T47D (cell line): ENCODE data around the gene ZNF337.
"Not testable (repeated sequence)": the region's sequence is repeated elsewhere in the genome, so short reads cannot be mapped to it uniquely, and the experiment has no call there.

Source experiments
- DNase-seq, 2 experiments: peaks; one replicate each; pipeline versions ENCODE4 v3.0.0 to v3.0.0-alpha.2; 2011 to 2012; ENCODE audit warnings: low read depth in 1 of 2, low spot score in 1 of 2
- JUND ChIP-seq: IDR thresholded peaks from 2 replicates; pipeline ENCODE4 v1.6.1; 2012; ENCODE audit warnings: low read depth
- in situ Hi-C: cut with HindIII; loops from 2 replicates; pipeline ENCODE4 v1.10.0; 2016; ENCODE audit warnings: low sequenced_read_pairs, low pct_unique_long_range_greater_than_20kb

ZNF337 gene

DNA sequence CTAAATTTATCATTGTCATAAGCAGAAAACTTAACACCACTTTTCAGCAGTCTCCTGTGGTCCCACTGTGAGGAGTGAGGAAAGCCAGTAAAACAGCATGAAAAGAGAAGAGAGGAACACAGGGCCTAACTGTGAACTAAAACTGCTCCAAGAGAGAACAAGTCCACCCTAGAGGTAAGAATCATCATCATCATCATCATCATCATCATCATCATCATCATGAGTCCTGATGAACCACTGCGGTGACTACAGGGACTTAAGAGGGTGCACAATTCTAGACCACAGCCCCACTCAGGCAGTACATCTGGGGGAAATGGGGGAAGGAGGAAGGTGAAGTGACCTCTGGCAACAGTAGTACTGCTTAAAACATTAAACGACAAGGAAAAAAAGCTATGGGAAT lies 13.6 kb downstream of the ZNF337 start:
- no peak for DNase-seq
- in situ Hi-C loops, result no loop called here
- TF ChIP-seq JUND, result no peak

DNA sequence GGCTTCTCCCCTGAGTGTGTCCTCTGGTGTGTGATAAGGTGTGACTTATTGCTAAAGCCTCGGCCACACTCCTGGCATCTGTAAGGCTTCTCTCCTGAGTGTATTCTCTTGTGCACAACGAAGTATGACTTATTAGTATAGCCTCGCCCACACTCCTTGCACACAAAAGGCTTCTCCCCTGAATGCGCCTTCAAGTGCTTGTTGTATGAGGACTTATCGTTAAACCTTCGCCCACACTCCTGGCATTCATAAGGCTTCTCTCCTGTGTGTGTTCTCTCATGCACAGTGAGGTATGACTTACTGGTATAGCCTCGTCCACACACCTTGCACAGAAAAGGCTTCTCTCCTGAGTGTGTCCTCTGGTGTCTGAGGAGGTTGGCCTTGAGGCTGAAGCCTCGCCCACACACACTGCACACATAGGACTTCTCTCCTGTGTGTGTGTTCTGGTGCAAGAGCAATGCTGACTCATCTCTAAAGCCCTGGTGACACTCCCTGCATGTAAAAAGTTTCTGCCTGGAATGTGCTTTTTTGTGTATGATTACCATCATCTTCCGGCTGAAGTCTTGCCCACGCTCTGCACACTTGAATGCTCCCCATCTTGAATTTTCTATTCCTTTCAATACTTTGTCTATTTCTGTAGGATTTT lies 20.4 kb downstream of the ZNF337 start:
- no peak for DNase-seq
- TF ChIP-seq JUND, result no peak
- in situ Hi-C loops, result no loop called here

DNA sequence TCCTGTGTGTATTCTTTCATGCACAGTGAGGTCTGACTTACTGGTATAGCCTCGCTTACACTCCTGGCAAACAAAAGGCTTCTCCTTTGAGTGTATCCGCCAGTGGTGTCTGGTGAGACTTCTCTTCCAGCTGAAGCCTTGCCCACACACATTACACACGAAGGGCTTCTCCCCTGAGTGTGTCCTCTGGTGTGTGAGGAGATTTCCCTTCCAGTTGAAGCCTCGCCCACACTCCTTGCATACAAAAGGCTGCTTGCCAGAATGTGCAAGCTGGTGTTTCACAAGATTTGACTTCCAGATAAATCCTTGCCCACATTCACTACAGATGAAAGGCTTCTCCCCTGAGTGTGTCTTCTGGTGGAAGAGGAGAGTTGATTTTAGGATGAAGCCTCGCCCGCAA lies 21.5 kb downstream of the ZNF337 start:
- no peak for TF ChIP-seq JUND
- in situ Hi-C loops, result no loop called here
- no peak for DNase-seq

DNA sequence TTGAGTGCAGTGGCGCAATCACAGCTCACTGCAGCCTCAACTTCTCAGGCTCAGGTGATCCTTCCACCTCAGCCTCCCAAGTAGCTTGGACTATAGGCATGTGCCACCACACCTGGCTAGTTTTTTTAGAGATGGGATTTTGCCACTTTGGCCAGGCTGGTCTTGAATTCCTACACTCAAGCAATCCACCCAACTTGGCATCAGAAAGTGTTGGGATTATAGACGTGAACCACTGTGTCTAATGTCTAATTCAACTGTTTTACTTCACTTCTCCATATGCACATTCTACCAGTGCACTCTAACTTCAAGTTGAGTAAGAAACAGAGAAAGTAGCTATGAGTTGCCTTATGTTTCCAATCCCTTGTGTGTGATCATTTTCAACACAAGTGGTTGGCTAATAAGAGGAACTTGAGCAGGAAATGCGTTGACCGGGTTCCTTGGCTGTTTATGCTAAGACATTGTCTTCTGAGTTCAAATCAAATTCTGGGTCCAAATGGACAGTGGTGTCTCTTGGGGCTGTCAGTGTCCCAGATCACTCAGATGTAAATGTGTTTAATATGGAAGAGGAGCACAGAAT lies 23.9 kb downstream of the ZNF337 start:
- in situ Hi-C loops, result no loop called here
- DNase-seq, result no peak
- no peak for TF ChIP-seq JUND

DNA sequence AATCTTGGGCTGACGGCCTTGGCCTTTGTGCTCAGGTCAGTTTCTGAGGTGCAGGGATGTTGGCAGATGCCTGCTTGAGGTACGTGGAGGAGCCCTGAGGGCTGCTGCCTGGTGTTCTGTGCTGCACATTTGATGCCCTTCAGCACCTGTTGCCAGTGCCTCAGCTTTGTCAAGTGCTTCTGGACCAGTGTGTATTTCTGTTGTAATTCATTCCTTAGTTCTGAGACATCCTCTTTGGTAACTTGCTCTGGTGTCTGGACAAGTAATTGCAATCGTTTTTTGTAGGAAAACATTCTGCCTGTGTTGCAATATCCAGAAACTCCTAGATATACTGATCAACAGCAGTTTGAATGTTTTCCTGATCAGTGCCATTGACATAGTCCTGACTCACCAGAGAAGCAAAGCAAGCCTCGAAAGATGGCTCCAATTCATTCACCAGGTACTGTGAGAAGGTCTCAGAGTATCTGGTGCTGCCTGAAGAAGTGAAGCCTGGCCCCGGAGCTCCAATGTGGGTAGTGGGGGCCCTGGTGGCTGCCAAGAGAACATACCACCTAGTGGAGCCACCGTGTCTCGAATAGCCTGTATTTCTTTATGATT lies 26.7 kb downstream of the ZNF337 start:
- in situ Hi-C loops, result no loop called here
- TF ChIP-seq JUND, result no peak
- no peak for DNase-seq

DNA sequence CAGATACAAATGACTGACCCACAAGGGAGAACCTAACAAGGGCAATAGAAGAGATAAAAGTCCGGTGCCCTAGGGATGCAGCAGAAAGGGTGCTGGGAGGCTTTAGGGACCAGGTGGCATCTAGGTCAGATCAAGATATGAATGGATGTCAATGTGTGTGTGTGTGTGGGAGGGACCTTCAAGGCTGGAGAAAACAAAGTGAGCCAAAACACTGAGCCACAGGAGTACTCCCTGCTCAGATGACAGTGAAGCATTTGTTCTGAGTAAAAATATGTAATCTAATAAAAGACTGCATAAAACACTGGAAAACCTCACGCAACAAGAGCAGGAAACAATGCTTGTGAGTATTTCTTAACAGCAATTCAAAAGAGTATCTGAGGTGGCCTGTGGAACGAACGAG lies 28.2 kb downstream of the ZNF337 start:
- no peak for DNase-seq
- in situ Hi-C loops, result no loop called here
- TF ChIP-seq JUND, result no peak

DNA sequence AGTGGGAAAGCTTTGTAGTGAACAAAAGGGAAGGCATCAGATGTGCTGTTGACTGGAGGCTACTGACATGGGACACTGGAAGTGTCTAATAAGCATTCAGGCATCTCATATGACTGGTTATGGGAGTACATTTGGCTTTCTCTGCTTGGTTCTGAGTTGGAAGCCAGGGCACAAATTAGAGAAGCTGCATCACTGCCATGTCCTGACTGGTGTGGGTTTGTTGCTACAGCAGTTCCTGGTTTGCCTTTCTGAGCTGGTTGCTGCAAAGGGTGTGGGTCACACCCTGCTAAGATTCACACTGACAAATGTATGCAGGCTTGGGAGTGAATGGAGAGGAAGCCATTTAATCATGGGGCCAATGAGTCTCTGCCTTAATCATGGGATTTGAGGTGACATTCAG lies 36.7 kb downstream of the ZNF337 start:
- TF ChIP-seq JUND, result no peak
- no peak for DNase-seq
- in situ Hi-C loops, result no loop called here

DNA sequence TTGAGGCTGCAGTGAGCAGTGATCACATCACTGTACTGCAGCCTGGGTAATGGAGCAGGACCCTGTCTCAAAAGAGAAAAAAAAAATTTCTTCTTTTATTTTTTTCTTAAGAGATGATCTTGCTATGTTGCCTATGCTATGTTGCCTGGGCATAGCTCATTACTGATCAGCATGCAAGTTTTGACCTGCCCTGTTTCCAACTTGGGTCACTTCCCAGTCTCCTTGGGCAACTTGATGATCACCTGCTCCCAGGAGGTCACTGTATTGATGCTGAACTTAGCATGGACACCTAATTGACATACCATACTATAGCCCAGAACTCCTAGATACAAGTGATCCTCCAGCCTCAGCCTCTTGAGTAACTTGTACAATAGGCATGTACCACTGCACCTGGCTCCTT lies 42.2 kb downstream of the ZNF337 start:
- no peak for DNase-seq
- no peak for TF ChIP-seq JUND
- in situ Hi-C loops, result no loop called here

DNA sequence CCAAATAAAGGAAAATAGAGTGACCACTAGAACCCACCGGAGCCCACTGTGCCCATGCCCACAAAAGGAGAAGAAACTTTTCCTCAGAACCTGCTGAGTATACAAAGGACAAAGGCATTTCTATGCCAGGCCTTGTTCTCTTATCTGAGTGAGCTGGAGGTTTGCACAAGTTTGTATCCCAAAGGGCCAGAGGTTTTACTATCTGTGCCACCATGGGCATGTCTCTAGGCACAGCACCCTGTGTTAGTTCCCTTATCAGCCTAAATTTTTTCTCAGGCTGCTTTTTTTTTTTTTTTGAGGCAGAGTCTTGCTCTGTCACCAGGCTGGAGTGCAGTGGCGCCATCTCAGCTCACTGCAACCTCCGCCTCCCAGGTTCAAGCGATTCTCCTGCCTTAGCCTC lies 43.8 kb downstream of the ZNF337 start:
- DNase-seq, in situ Hi-C loops: not testable (repeated sequence)

DNA sequence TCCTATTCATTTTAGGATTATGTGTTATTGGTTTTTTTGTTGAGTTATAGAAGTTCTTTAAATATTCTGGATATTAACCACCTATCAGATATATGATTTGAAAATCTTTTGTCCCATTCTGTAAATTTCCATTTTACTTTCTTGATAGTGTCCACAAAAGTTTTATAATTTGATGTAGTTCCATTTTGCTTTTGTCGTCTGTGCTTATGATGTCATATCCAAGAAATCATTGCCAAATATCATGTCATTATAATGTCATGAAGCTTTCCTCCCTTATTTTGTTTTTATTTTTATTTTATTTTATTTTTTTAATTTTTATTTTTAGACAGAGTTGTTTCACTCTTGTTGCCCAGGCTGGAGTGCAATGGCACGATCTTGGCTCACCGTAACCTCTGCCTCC lies 51.8 kb downstream of the ZNF337 start:
- in situ Hi-C loops, result no loop called here
- TF ChIP-seq JUND, result no peak
- DNase-seq, result no peak

DNA sequence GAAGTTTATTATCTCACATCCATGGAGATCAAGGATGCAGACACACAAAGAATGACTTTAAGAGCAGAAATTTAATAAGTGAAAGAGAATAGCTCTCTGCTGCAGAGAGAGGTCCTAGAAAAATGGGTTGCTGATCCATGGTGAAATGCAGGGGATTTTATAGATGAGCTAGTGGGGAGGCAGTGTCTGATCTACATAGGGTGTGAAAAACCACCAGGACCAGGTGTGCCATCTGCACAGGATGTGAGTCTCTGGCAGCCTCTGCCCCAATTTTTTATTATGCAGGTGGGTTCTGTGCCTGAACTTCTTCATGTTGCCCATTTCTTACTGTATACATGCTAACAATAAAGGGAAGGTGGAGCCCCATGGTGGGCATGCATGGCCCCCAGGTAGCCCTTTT lies 52.9 kb downstream of the ZNF337 start:
- TF ChIP-seq JUND, result no peak
- no peak for DNase-seq
- in situ Hi-C loops, result no loop called here

DNA sequence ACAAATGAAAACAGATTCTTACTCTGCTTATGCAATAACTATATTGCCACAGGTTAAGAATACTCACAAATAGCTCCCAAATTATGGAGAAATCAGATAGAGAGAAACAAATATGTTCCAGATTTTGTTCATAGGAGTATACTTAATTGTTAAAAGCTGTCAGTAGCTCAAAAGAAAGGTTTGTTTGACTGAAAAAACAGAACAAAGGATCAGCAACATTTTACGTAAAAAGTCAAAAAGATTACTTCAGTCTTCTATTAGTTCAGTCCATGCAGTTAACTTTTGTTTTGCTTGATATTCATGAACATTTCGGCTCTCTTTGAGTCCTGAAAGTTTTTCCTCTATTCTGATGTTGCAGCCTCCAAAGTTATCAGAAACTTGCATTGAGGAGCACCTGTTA lies 59.4 kb downstream of the ZNF337 start:
- in situ Hi-C loops, result no loop called here
- DNase-seq, result no peak
- no peak for TF ChIP-seq JUND

DNA sequence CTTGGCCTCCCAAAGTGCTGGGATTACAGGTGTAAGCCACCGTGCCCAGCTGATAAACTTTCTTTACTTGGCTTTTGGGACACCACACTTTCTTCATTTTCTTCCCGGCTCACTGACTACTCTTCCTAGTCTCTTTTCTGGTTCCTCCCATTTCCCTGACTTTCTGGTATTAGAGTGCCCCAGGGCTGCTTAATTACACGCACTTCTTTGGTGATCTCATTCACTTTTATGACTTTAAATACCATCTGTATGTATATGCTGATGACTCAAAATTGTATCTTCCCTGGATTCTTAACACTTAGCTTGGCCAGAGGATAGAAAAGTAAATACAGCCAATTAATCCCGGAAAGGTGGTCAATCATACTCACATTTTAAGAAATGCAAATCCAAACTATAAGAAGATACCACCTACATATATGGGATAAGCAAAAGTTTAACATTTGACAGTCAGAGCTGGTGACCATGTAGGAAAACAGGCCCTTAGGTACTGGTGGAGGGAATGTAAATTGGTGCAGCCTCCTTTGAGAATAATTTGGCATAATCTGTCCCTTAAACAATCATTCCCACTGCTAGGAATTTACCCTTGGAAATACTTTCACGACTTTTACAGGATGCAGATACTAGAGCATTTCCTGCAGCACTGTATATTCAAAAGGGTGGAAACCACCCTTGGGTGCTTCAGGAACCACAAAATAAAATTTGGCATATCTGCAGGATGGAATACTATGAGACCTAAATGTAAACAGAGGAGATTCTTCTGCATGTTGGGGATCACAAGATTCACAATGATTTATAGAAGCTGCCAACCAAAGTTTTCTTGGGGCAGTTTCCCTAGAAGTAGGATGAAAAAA lies 63.5 kb downstream of the ZNF337 start:
- in situ Hi-C loops, result no loop called here
- TF ChIP-seq JUND, result no peak
- DNase-seq, result peak in 1 of 2 experiments; percentile 6

DNA sequence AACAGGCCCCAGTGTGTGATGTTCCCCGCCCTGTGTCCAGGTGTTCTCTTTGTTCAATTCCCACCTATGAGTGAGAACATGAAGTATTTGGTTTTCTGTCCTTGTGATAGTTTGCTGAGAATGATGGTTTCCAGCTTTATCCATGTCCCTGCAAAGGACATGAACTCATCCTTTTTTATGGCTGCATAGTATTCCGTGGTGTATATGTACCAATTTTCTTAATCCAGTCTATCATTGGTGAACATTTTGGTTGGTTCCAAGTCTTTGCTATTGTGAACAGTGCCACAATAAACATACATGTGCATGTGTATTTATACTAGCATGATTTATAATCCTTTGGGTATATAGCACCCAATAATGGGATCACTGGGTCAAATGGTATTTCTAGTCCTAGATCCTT lies 66.0 kb downstream of the ZNF337 start:
- DNase-seq, in situ Hi-C loops: not testable (repeated sequence)
